NCI-H748 (cell line): Measurements from ENCODE around the gene RIMBP2.

Experiments
- DNase-seq: peaks from one replicate; lab custom pipeline; 2025; ENCODE audit not compliant: unreplicated experiment; lab: John Stamatoyannopoulos, UW

The RIMBP2 gene

GRCh38 chr12:130685250-130685787 lies 30.8 kb downstream of the RIMBP2 start:
- no peak for DNase-seq

DNA sequence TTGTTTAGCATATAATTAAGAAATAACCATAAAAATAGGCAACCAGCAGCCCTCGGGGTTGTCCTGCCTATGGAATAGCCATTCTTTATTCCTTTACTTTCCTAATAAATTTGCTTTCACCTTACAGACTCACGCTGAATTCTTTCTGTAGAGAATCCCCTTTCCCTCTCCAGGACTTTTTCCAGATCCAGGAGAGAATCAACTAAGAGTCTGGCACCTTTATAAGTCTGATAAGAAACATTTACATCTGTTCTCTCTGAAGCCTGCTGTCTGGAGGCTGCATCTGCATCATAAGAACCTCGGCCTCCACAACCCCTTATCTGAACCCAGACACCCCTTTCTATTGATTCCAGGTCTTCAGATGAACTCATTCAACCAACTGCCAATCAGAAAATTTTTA lies 32.3 kb downstream of the RIMBP2 start:
- DNase-seq: no peak

DNA sequence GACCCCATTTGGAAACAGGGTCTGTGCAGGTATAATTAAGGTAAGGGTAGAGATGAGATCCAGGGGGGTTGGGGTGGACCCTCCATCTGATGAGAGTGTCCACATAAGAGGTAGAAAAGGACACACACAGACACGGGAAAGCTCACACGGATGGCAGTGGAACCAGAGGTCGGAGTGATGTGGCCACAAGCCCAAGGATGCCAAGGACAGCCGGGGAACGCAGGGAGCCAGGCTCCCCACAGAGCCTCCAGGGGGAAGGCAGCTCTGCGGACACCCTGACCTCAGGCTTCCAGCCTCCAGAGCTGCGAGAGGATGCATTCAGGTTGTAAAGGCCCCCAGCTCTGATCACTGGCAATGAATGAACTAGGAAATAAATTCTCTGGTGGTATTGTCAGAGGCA lies 33.0 kb downstream of the RIMBP2 start:
- no peak for DNase-seq

- DNase-seq: no peak
Observed at GRCh38 chr12:130680451-130680990, 35.6 kb downstream of the RIMBP2 start.

DNA sequence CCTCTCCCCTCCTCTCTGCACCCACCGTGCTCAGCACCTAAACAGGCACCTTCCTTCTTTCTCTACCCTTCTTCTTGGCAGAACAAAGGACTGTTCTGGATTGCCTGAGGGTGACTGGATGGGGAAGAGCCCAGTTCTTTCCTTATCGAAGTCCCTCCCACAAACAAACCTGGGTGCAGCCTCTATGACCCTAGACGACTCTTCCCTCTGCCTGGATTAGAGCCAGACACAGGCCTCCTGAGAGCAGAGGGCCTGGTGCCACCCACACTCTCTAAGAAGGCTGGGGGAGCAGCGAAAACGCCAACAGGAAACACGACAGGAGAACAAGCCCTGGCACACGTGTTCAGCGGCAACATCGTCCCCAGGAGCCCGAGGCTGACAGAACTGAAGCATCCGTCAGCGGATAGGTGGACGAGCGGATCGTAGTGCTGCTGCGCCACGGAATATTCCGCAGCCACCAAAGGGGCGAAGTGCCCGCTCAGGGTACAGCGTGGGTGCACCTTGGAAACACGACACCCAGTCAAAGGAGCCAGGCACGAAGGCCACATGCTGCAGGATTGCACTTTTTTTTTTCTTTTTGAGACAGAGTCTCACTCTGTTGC lies 38.0 kb downstream of the RIMBP2 start:
- DNase-seq: no peak

DNA sequence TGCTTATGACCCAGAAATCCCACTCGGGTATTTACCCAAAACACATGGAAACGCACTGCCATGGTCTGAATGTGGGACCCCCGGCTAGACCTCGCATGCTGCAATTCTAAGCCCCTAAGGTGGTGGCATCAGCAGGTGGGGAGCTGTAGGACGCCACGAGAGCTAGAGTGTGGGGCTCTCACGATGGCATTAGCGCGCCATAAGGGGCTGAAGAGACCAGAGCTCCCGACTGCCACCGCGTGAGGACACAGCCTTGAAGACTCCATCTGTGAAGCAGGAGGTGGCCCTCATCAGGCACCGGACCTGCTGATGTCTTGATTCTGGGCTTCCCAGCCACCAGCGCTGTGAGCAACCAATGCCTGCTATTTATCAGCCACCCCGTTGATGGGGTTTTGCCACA lies 40.3 kb downstream of the RIMBP2 start:
- no peak for DNase-seq

- DNase-seq: no peak
Observed at GRCh38 chr12:130675121-130675520, 41.0 kb downstream of the RIMBP2 start.

DNA sequence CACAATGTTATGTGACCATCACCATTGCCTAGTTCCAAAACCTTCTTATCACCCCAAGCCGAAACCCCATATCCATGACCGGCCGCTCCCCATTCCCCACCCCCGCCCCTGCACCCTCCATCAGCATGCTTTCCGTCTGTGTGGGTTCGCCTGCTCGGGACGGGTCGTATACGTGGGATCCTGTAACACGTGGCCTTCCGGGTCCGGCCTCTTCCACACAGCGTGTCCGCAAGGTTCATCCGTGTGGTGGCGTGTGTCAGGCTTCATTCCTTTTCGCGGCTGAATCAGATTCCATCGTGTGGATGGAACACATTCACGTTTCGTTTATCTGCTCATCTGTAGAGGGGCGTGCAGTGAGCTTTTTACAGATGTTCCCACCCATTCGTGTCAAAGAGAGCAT lies 41.4 kb downstream of the RIMBP2 start:
- no peak for DNase-seq

DNA sequence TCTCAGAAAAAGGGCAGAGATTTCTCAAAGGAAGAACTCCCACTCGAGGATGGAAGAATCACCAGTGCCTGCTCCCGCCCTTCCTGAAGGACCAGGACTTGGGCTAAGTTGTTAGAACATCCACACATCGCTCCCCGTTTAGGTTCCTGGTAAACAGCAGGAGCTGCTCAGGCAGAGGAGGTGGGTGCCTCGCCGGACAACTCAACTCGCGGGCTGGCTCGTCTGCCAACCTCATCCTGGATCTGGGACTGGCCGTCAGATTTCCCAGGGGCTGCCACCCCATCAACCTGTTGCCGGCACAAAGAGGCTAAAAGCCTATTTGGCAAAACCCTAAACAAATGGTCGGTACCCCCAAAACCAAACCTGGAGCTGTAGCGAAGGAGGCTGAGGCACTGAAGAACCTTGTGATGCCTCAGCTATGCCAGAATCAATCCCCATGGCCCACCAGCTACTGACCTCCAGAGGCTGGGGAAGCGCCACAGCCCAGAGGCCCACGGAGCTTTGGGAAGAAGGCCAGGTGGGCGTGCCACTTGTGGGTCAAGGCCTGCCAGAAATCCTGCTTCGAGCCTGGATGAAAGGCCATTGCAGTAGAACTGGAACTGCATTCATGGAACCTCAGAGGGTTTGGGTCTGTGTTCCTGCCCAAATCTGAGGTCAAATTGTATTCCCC lies 42.9 kb downstream of the RIMBP2 start:
- no peak for DNase-seq

GRCh38 chr12:130672089-130672820 lies 43.8 kb downstream of the RIMBP2 start:
- DNase-seq: no peak

DNA sequence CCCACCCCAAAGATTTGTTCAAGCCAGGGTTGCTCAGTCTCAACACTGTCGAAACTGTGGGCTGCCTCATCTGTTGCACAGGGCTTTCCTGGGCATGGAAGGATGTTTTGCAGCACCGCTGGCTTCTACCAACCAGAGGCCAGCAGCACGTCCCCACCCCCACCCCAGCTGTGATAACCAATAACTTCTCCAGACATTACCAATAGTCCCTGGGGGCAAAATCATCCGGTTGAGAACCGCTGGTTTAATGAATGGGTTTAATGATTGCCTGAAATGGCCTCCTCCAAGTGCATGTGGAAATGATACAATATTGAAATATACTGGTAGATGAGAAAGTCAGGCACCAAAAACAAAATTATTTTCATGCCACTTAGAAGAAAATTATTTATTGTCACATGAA lies 44.5 kb downstream of the RIMBP2 start:
- DNase-seq: no peak

DNA sequence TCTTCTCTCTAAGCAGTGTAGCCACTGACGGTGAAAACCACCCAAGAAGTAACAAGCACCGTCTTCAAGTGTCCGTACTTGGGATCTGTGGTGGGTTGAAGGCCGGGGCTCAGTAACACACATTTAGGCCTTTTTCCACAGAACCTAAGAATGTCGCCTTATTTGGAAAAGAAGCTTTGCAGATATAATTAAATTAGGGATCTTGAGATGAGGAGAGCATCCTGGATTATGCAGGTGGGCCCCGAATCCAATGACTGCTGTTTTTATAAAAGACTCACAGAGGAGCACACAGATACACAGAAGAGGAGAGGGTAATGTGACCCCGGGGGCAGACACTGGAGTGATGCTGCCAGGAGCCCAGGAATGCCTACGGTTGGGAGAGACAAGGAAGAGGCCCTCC lies 46.3 kb downstream of the RIMBP2 start:
- DNase-seq: no peak

DNA sequence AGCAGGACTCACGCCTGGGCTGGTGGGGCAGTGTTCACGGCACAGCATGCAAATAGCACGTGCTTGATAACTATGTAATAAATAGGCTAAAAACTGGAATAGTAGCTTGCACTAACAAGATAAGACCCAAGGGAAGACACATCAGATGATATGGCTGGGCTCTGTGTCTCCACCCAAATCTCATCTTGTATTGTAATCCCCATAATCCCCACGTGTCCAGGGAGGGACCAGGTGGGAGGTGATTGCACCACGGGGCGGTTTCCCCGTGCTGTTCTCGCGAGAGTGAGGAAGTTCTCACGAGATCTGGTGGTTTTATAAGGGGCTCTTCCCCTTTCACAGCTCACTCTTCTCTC lies 46.9 kb downstream of the RIMBP2 start:
- DNase-seq: no peak

GRCh38 chr12:130668286-130669204 lies 47.6 kb downstream of the RIMBP2 start:
- no peak for DNase-seq

DNA sequence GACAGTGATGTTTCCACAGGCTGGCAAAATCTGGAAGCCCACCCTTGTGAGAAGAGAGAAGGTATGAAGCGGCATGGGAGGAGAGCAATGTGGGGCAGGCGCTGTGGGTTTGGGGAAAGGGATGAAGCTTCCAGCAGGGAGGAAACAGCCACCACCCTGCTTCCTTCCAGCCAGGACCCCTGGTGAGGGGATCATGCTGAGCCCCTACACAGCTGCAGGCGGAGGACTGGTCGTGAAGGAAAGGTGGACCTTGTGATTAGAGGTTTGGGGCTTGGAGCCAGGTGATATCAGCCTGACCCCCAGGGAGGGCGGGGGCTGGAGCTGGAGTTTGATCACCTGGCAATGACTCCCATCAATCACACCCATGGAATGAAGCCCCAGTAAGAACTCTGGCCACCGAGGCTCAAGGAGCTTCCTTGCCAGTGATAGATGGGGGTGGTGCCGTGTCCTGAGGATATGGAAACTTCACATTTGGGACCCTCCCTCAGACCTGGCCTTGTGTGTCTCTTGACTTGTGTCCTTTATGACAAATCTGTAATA lies 48.6 kb downstream of the RIMBP2 start:
- no peak for DNase-seq

DNA sequence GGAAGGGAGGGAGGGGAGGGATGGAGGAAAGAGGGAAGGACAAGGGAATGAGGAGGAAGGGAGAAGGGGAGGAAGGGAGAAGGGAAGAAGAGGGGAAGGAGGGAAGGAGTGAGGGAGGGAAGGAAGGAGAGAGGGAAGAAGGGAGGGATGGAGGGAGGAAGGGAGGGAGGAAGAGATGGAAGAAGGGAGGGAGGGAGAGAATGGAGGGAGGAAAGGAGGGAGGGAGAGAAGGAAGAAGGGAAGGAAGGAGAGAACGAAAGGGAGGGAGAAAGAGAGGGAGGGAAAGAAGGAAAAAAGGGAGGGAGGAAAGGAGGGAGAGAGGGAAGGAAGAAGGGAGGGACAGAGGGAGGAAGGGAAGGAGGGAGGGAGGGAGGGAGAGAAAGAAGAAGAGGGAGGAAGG lies 49.5 kb downstream of the RIMBP2 start:
- DNase-seq: no peak

DNA sequence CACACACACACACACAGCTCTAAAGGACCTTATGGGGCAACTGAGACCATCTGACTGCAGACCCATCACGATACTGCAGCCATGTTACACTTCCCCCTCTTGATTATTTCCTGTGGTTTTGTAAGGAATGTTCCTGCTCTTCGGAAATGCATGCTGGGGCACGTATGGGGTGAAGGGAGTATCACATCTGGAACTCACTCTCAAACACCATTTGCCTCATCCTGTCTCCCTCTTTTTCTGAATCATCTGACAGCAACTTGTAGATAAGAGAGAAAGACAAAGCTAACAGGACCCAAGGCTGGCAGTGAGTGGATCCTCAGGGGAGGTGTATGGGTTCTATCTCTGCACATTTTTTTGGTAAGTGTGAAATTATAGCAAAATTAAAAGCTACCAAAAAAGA lies 50.3 kb downstream of the RIMBP2 start:
- DNase-seq: no peak

DNA sequence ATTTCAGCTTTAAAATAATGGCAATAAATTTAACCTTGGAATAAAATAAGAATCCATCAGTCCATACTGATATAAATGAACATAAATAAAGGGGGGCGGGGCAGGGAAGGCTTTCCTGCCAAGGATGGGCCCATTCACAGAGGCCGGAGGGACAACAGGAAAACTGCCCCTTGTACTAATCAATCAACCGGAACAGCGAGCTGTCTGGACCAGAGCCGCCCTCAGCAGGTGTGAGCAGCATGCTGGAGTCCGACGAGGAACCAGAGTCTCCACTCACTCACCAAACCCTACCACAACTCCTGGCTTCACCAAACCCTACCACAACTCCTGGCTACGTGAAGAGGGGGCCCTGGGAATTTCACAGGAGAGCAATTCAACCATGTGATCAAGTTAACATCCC lies 51.3 kb downstream of the RIMBP2 start:
- no peak for DNase-seq

DNA sequence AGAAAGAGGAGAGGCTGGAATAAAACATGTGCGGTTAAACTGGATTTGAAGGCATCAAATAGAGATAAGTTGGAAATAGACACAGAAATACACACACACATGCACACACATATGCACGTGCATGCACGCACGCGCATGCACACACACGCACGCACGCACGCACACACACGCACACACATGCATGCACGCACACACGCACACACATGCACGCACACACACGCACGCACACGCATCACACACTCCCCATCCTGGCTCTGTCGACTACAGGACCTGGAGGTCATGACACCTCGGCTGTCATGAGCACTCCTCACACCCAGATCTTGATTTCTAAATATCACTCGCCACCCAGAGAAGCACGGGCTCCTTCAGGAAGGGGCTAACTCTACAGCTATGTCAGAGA lies 51.8 kb downstream of the RIMBP2 start:
- DNase-seq: no peak

DNA sequence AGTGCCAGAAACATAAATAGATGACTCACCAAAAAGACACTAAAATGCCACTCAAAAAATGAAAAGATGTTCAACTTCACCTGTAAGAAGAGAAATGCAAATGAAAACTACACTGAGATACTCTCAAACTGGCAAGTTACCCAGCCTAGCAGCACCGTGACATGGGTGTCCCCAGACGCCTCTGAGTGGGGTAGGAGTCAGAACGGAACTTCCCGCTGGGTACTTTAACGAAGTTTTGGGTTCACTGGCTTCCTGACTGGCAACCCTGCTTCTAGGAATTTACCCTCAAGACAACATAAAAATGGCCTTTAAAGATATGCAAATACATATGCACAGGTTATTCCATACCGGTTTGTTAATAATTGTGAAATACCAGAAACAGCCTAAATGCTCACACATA lies 52.6 kb downstream of the RIMBP2 start:
- no peak for DNase-seq
